SK-N-SH treated with all-trans-retinoic acid at 6 μM for 48 hours (cell line): Measurements from ENCODE around the gene WIPF1.

Experiments
- ARNTL ChIP-seq: fragments of 450-650 bp; formaldehyde crosslinking; IDR thresholded peaks from 2 replicates; pipeline ENCODE4 v1.5.0; 2020; ENCODE audit warnings: low read depth, mild to moderate bottlenecking, moderate library complexity, borderline replicate concordance
- GLIS3 ChIP-seq: fragments of 250-450 bp; sonication (Bioruptor Pico); IDR thresholded peaks from 2 replicates; pipeline ENCODE4 v1.5.0; 2020; ENCODE audit warnings: mild to moderate bottlenecking, moderate library complexity
- PPARA ChIP-seq: fragments of 250-450 bp; sonication (Bioruptor Pico); IDR thresholded peaks from 2 replicates; pipeline ENCODE4 v1.5.0; 2020; ENCODE audit warnings: mild to moderate bottlenecking, borderline replicate concordance
- TCF4 ChIP-seq: fragments of 250-450 bp; sonication (Bioruptor Pico); IDR thresholded peaks from 2 replicates; pipeline ENCODE4 v1.8.0; 2021; ENCODE audit warnings: mild to moderate bottlenecking, moderate library complexity, borderline replicate concordance
- TF ChIP-seq, protein P1 (sequence below): fragments of 250-450 bp; sonication (Bioruptor Pico); IDR thresholded peaks from 2 replicates; pipeline ENCODE4 v1.5.1; 2021; ENCODE audit warnings: mild to moderate bottlenecking, moderate library complexity
- TF ChIP-seq, protein P2 (sequence below): fragments of 250-450 bp; sonication (Bioruptor Pico); IDR thresholded peaks from 2 replicates; pipeline ENCODE4 v1.8.0; 2020; ENCODE audit warnings: mild to moderate bottlenecking, moderate library complexity, borderline replicate concordance
- TF ChIP-seq, protein P3 (sequence below): fragments of 250-450 bp; sonication (Bioruptor Pico); IDR thresholded peaks from 2 replicates; pipeline ENCODE4 v1.5.0; 2020; ENCODE audit warnings: mild to moderate bottlenecking, moderate library complexity

DNA sequence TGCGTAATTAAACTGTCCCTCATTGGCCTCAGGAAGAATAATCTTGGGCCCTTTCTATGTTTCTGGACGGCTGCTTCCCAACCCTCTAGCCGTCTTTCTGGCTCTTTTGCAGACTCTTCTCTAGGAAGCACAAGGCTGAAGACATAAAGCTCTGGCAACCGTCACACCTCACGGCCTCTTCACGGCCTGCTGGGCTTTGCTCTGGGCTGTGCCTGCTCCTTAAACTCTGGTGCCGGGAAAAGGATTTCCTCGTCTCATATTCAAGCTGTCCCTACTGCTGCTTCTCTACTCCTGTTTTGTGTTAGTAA, 36.0 kb upstream of the WIPF1 start:
- TF ChIP-seq PPARA (CRISPR knock-in tag) (no peak), ARNTL (CRISPR knock-in tag) (no peak), GLIS3 (CRISPR knock-in tag) (no peak), TCF4 (no peak)
- TF ChIP-seq, protein P1, sequence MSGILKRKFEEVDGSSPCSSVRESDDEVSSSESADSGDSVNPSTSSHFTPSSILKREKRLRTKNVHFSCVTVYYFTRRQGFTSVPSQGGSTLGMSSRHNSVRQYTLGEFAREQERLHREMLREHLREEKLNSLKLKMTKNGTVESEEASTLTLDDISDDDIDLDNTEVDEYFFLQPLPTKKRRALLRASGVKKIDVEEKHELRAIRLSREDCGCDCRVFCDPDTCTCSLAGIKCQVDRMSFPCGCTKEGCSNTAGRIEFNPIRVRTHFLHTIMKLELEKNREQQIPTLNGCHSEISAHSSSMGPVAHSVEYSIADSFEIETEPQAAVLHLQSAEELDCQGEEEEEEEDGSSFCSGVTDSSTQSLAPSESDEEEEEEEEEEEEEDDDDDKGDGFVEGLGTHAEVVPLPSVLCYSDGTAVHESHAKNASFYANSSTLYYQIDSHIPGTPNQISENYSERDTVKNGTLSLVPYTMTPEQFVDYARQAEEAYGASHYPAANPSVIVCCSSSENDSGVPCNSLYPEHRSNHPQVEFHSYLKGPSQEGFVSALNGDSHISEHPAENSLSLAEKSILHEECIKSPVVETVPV (CRISPR knock-in tag): no peak
- TF ChIP-seq, protein P2, sequence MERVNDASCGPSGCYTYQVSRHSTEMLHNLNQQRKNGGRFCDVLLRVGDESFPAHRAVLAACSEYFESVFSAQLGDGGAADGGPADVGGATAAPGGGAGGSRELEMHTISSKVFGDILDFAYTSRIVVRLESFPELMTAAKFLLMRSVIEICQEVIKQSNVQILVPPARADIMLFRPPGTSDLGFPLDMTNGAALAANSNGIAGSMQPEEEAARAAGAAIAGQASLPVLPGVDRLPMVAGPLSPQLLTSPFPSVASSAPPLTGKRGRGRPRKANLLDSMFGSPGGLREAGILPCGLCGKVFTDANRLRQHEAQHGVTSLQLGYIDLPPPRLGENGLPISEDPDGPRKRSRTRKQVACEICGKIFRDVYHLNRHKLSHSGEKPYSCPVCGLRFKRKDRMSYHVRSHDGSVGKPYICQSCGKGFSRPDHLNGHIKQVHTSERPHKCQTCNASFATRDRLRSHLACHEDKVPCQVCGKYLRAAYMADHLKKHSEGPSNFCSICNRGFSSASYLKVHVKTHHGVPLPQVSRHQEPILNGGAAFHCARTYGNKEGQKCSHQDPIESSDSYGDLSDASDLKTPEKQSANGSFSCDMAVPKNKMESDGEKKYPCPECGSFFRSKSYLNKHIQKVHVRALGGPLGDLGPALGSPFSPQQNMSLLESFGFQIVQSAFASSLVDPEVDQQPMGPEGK: no peak
- TF ChIP-seq, protein P3, sequence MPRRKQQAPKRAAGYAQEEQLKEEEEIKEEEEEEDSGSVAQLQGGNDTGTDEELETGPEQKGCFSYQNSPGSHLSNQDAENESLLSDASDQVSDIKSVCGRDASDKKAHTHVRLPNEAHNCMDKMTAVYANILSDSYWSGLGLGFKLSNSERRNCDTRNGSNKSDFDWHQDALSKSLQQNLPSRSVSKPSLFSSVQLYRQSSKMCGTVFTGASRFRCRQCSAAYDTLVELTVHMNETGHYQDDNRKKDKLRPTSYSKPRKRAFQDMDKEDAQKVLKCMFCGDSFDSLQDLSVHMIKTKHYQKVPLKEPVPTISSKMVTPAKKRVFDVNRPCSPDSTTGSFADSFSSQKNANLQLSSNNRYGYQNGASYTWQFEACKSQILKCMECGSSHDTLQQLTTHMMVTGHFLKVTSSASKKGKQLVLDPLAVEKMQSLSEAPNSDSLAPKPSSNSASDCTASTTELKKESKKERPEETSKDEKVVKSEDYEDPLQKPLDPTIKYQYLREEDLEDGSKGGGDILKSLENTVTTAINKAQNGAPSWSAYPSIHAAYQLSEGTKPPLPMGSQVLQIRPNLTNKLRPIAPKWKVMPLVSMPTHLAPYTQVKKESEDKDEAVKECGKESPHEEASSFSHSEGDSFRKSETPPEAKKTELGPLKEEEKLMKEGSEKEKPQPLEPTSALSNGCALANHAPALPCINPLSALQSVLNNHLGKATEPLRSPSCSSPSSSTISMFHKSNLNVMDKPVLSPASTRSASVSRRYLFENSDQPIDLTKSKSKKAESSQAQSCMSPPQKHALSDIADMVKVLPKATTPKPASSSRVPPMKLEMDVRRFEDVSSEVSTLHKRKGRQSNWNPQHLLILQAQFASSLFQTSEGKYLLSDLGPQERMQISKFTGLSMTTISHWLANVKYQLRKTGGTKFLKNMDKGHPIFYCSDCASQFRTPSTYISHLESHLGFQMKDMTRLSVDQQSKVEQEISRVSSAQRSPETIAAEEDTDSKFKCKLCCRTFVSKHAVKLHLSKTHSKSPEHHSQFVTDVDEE (CRISPR knock-in tag): no peak
